ENCODE data around the gene NUTF2. TPM values are rescaled to one million over a fixed set of nuclear protein-coding genes. Genes with fewer than 3 reads are reported as not detected.
"Not testable (repeated sequence)": the region's sequence is repeated elsewhere in the genome, so short reads cannot be mapped to it uniquely, and the experiment has no call there.

Gene NUTF2
- total and polyA plus RNA-seq, 2 donors = 50.7 to 106 TPM

DNA sequence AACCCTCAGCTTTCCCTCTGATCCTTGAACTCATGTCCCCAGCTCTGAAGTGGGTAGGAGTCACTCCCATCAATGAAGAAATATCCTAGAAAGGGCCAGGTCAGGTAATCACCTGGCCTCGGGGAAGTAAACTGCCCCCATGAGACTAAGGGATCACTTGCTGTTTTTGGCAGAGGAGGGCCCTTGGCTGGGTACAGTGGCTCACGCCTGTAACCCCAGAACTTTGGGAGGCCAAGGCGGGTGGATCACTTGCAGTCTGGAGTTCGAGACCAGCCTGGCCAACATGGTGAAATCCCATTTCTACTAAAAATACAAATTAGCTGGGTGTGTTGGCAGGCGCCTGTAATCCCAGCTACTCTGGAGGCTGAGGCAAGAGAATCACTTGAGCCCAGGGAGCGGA, 17.3 kb downstream of the NUTF2 start:
- not testable (repeated sequence) for H3K4me3 ChIP-seq (ENCODE audit: low read length in 2 of 2); H3K4me1 ChIP-seq (ENCODE audit: control insufficient read depth in 2 of 2, insufficient read depth in 2 of 2, low read length in 2 of 2); H3K9me3 ChIP-seq (ENCODE audit: control insufficient read depth in 2 of 2, insufficient read depth in 1 of 2, low read length in 1 of 2); H3K27ac ChIP-seq (ENCODE audit: low read depth in 1 of 2, low read length in 1 of 2); DNase-seq (ENCODE audit: low read depth in 6 of 9, low spot score in 9 of 9); H3K27me3 ChIP-seq (ENCODE audit: control insufficient read depth in 2 of 2, insufficient read depth in 1 of 2, low read length in 1 of 2)
- H3K36me3 ChIP-seq (ENCODE audit: control insufficient read depth in 2 of 2, insufficient read depth in 2 of 2, low read length in 1 of 2) = peaks cover 35 to 56% of the 10 kb centered on the region in 2 donors
- WGBS = 95% methylated on average over 6 of the region's 6 CpGs

DNA sequence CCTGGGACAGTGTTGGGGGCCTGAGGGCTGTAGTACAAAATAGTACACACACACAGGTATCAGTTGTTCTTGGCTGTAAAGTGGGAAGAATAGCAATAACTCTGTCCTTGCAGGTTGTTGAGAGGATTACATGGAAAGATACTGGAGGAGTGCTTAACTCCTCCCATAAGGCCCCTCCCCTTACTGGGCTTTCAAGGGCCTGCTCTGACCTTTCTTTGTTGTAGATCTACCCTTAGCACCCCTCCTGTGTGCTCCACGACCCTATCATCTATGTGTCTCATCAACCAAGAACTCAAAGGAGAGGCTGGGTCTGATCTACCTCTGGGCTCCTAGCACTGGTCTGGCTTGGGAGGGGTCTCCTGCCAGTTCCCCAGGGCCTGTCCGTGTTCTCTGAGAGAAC, 17.9 kb downstream of the NUTF2 start:
- 98% methylated on average over 2 of the region's 2 CpGs for WGBS
- Histone ChIP-seq H3K9me3 (ENCODE audit: control insufficient read depth in 2 of 2, insufficient read depth in 1 of 2, low read length in 1 of 2) (no peaks in the 10 kb centered on the region), H3K4me1 (ENCODE audit: control insufficient read depth in 2 of 2, insufficient read depth in 2 of 2, low read length in 2 of 2) (peaks cover 0 to 2% of the 10 kb centered on the region in 2 donors), H3K27ac (ENCODE audit: low read depth in 1 of 2, low read length in 1 of 2) (no peak overlapping the region), H3K36me3 (ENCODE audit: control insufficient read depth in 2 of 2, insufficient read depth in 2 of 2, low read length in 1 of 2) (peaks cover 37 to 59% of the 10 kb centered on the region in 2 donors), H3K27me3 (ENCODE audit: control insufficient read depth in 2 of 2, insufficient read depth in 1 of 2, low read length in 1 of 2) (no peaks in the 10 kb centered on the region), H3K4me3 (ENCODE audit: low read length in 2 of 2) (no peak overlapping the region)
- no peak for DNase-seq (ENCODE audit: low read depth in 6 of 9, low spot score in 9 of 9)

DNA sequence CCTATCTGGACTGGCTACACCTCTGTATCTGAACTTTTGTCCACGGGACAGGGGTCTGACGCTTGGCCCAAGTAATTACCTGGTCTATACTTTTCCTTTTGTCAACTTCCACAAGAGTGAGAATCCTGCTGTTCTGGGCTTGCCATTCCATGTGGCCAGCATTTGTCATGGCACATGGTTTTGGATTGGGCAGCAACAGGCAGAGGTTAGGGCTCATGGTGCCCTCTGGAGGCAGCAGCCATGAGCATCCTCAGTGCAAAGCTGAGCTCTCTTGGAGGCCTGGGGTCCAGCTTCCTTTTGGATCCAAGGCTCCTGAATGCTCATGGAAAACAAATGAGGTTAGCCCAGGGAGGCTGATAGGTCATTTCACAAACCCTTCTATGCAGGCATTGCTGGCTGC, 18.6 kb downstream of the NUTF2 start:
- H3K4me1 ChIP-seq (ENCODE audit: control insufficient read depth in 2 of 2, insufficient read depth in 2 of 2, low read length in 2 of 2) = peaks cover 0 to 2% of the 10 kb centered on the region in 2 donors
- no peaks in the 10 kb centered on the region for H3K27me3 ChIP-seq (ENCODE audit: control insufficient read depth in 2 of 2, insufficient read depth in 1 of 2, low read length in 1 of 2)
- peak in 2 of 9 donors; percentile 30 to 37 for DNase-seq (ENCODE audit: low read depth in 6 of 9, low spot score in 9 of 9)
- 96% methylated on average over 2 of the region's 2 CpGs for WGBS
- no peak overlapping the region for H3K27ac ChIP-seq (ENCODE audit: low read depth in 1 of 2, low read length in 1 of 2)
- H3K9me3 ChIP-seq (ENCODE audit: control insufficient read depth in 2 of 2, insufficient read depth in 1 of 2, low read length in 1 of 2) = no peaks in the 10 kb centered on the region
- H3K4me3 ChIP-seq (ENCODE audit: low read length in 2 of 2) = no peak overlapping the region
- peaks cover 43 to 64% of the 10 kb centered on the region in 2 donors for H3K36me3 ChIP-seq (ENCODE audit: control insufficient read depth in 2 of 2, insufficient read depth in 2 of 2, low read length in 1 of 2)

DNA sequence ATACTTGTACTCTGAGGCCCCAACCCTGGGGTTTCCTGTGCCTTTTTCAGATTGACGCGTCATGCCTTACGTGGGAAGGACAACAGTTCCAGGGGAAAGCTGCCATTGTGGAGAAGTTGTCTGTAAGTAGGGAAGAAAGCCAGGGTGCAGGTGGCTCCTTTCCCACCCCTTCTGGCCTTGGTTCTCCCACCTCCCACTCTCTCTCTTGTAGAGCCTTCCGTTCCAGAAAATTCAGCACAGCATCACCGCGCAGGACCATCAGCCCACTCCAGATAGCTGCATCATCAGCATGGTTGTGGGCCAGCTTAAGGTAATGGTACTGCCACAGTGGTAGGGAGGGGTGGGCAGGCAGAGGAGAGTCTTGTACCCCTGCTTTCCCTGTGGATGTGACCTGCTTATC, 21.6 kb downstream of the NUTF2 start:
- H3K4me3 ChIP-seq (ENCODE audit: low read length in 2 of 2) = no peak overlapping the region
- no peaks in the 10 kb centered on the region for H3K27me3 ChIP-seq (ENCODE audit: control insufficient read depth in 2 of 2, insufficient read depth in 1 of 2, low read length in 1 of 2)
- no peak for DNase-seq (ENCODE audit: low read depth in 6 of 9, low spot score in 9 of 9)
- peaks cover 38 to 66% of the 10 kb centered on the region in 2 donors for H3K36me3 ChIP-seq (ENCODE audit: control insufficient read depth in 2 of 2, insufficient read depth in 2 of 2, low read length in 1 of 2)
- peaks cover 4 to 10% of the 10 kb centered on the region in 2 donors for H3K4me1 ChIP-seq (ENCODE audit: control insufficient read depth in 2 of 2, insufficient read depth in 2 of 2, low read length in 2 of 2)
- WGBS = 98% methylated on average over 6 of the region's 6 CpGs
- H3K27ac ChIP-seq (ENCODE audit: low read depth in 1 of 2, low read length in 1 of 2) = no peak overlapping the region
- H3K9me3 ChIP-seq (ENCODE audit: control insufficient read depth in 2 of 2, insufficient read depth in 1 of 2, low read length in 1 of 2) = no peaks in the 10 kb centered on the region

GRCh38 chr16:67869653-67870052, 22.9 kb downstream of the NUTF2 start:
- WGBS = 97% methylated on average over 7 of the region's 7 CpGs
- no peak overlapping the region for H3K27ac ChIP-seq (ENCODE audit: low read depth in 1 of 2, low read length in 1 of 2)
- peaks cover 12 to 21% of the 10 kb centered on the region in 2 donors for H3K4me1 ChIP-seq (ENCODE audit: control insufficient read depth in 2 of 2, insufficient read depth in 2 of 2, low read length in 2 of 2)
- no peak overlapping the region for H3K4me3 ChIP-seq (ENCODE audit: low read length in 2 of 2)
- H3K9me3 ChIP-seq (ENCODE audit: control insufficient read depth in 2 of 2, insufficient read depth in 1 of 2, low read length in 1 of 2) = no peaks in the 10 kb centered on the region
- H3K36me3 ChIP-seq (ENCODE audit: control insufficient read depth in 2 of 2, insufficient read depth in 2 of 2, low read length in 1 of 2) = peaks cover 36 to 64% of the 10 kb centered on the region in 2 donors
- H3K27me3 ChIP-seq (ENCODE audit: control insufficient read depth in 2 of 2, insufficient read depth in 1 of 2, low read length in 1 of 2) = no peaks in the 10 kb centered on the region
- no peak for DNase-seq (ENCODE audit: low read depth in 6 of 9, low spot score in 9 of 9)

GRCh38 chr16:67871256-67871655, 24.5 kb downstream of the NUTF2 start:
- peaks cover 13 to 22% of the 10 kb centered on the region in 2 donors for H3K4me1 ChIP-seq (ENCODE audit: control insufficient read depth in 2 of 2, insufficient read depth in 2 of 2, low read length in 2 of 2)
- H3K9me3 ChIP-seq (ENCODE audit: control insufficient read depth in 2 of 2, insufficient read depth in 1 of 2, low read length in 1 of 2) = no peaks in the 10 kb centered on the region
- DNase-seq (ENCODE audit: low read depth in 6 of 9, low spot score in 9 of 9) = no peak
- H3K27me3 ChIP-seq (ENCODE audit: control insufficient read depth in 2 of 2, insufficient read depth in 1 of 2, low read length in 1 of 2) = no peaks in the 10 kb centered on the region
- H3K36me3 ChIP-seq (ENCODE audit: control insufficient read depth in 2 of 2, insufficient read depth in 2 of 2, low read length in 1 of 2) = peaks cover 35 to 65% of the 10 kb centered on the region in 2 donors
- no peak overlapping the region for H3K4me3 ChIP-seq (ENCODE audit: low read length in 2 of 2)
- no peak overlapping the region for H3K27ac ChIP-seq (ENCODE audit: low read depth in 1 of 2, low read length in 1 of 2)
- WGBS = 93% methylated on average over 3 of the region's 3 CpGs

DNA sequence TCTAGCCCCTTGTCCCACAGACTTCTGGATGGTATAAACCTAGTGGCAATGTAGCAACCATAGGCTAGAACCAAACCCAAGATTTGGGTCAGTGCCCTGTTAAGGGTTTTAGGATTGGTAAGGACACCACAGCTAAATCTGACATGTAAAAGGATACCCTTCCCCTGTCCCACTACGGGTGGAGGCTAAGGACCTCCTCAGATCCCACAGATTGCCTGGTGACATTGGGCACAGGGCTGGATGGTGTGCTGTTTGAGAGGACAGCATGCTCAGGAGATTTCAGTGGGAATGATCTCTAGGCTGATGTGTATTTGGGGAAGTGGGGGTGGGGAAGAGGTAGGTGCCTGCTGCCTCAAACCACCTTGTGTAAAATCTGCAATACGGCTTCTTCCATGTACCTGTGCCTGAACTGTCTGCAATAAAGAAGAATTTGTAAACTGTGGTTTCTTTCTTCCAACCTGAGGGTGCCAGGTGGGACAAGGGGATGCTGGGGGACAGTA, 25.4 kb downstream of the NUTF2 start:
- DNase-seq (ENCODE audit: low read depth in 6 of 9, low spot score in 9 of 9) = peak in 1 of 9 donors; percentile 9
- no peaks in the 10 kb centered on the region for H3K27me3 ChIP-seq (ENCODE audit: control insufficient read depth in 2 of 2, insufficient read depth in 1 of 2, low read length in 1 of 2)
- no peaks in the 10 kb centered on the region for H3K9me3 ChIP-seq (ENCODE audit: control insufficient read depth in 2 of 2, insufficient read depth in 1 of 2, low read length in 1 of 2)
- peak overlapping the region; percentile 59 to 83 for H3K27ac ChIP-seq (ENCODE audit: low read depth in 1 of 2, low read length in 1 of 2)
- peaks cover 44 to 67% of the 10 kb centered on the region in 2 donors for H3K36me3 ChIP-seq (ENCODE audit: control insufficient read depth in 2 of 2, insufficient read depth in 2 of 2, low read length in 1 of 2)
- peak overlapping the region; percentile 86 to 89 for H3K4me3 ChIP-seq (ENCODE audit: low read length in 2 of 2)
- peaks cover 13 to 22% of the 10 kb centered on the region in 2 donors for H3K4me1 ChIP-seq (ENCODE audit: control insufficient read depth in 2 of 2, insufficient read depth in 2 of 2, low read length in 2 of 2)
- 69% methylated on average over 2 of the region's 2 CpGs for WGBS

GRCh38 chr16:67872631-67873434, 26.1 kb downstream of the NUTF2 start, which contains the start of gene EDC4:
Gene EDC4, plus strand, starts transcription at chr16:67873052. Its CDS starts 210 bp downstream, at chr16:67873262.
- DNase-seq (ENCODE audit: low read depth in 6 of 9, low spot score in 9 of 9) = peak in 7 of 9 donors; percentile 62 to 92 (median 80)
- H3K27me3 ChIP-seq (ENCODE audit: control insufficient read depth in 2 of 2, insufficient read depth in 1 of 2, low read length in 1 of 2) = no peaks in the 10 kb centered on the region

More at GRCh38 chr16:67872631-67873434, 26.1 kb downstream of the NUTF2 start, which contains the start of gene EDC4:
- Histone ChIP-seq H3K27ac (ENCODE audit: low read depth in 1 of 2, low read length in 1 of 2) (peak within 1 kb of the TSS; percentile 59 to 83), H3K4me3 (ENCODE audit: low read length in 2 of 2) (peak within 1 kb of the TSS; percentile 86 to 89), H3K4me1 (ENCODE audit: control insufficient read depth in 2 of 2, insufficient read depth in 2 of 2, low read length in 2 of 2) (peaks cover 13 to 22% of the 10 kb centered on the region in 2 donors), H3K9me3 (ENCODE audit: control insufficient read depth in 2 of 2, insufficient read depth in 1 of 2, low read length in 1 of 2) (peaks cover 0 to 4% of the 10 kb centered on the region in 2 donors), H3K36me3 (ENCODE audit: control insufficient read depth in 2 of 2, insufficient read depth in 2 of 2, low read length in 1 of 2) (peaks cover 47 to 67% of the 10 kb centered on the region in 2 donors)
- 3% methylated on average over 72 of the region's 72 CpGs for WGBS
